OCI-LY7 (cell line): ENCODE data around the gene ANKRD36C.
"Not testable (repeated sequence)": the region's sequence is repeated elsewhere in the genome, so short reads cannot be mapped to it uniquely, and the experiment has no call there.

Experiments used
- EZH2phosphoT487 ChIP-seq: fragments of 200-600 bp; sonication (generic); IDR thresholded peaks from 2 replicates; pipeline ENCODE4 v1.6.1; 2018; ENCODE audit warnings: low read depth, borderline replicate concordance, mild to moderate bottlenecking, mixed run types, antibody characterized with exemption, low read length, moderate library complexity, mixed read lengths
- TF ChIP-seq, protein P1 (sequence below): fragments of 200-600 bp; sonication (generic); conservative IDR thresholded peaks from 2 replicates; pipeline ENCODE4 v1.5.1; 2014; ENCODE audit warnings: mild to moderate bottlenecking, antibody characterized with exemption, low read length, moderate library complexity, mixed read lengths

- TF ChIP-seq, protein P1, sequence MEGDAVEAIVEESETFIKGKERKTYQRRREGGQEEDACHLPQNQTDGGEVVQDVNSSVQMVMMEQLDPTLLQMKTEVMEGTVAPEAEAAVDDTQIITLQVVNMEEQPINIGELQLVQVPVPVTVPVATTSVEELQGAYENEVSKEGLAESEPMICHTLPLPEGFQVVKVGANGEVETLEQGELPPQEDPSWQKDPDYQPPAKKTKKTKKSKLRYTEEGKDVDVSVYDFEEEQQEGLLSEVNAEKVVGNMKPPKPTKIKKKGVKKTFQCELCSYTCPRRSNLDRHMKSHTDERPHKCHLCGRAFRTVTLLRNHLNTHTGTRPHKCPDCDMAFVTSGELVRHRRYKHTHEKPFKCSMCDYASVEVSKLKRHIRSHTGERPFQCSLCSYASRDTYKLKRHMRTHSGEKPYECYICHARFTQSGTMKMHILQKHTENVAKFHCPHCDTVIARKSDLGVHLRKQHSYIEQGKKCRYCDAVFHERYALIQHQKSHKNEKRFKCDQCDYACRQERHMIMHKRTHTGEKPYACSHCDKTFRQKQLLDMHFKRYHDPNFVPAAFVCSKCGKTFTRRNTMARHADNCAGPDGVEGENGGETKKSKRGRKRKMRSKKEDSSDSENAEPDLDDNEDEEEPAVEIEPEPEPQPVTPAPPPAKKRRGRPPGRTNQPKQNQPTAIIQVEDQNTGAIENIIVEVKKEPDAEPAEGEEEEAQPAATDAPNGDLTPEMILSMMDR, result not testable (repeated sequence)
- TF ChIP-seq EZH2phosphoT487, result not testable (repeated sequence)
Observed at GRCh38 chr2:95930740-95931139, 60.9 kb downstream of the ANKRD36C start.
